Measurements from ENCODE around the gene DNAI7.

DNAI7 gene

GRCh38 chr12:25186038-25186787, 8.7 kb downstream of the DNAI7 start:
- DNase-seq (ENCODE audit: low read depth in 2 of 2): no peak
- no peak overlapping the region for H3K4me3 ChIP-seq (replicated peaks in 1 of 2; ENCODE audit: low read depth in 2 of 2, low read length in 2 of 2)
- TF ChIP-seq CTCF (IDR thresholded peaks at IDR 0.05; ENCODE audit: low read depth, low read length): no peak

- DNase-seq (ENCODE audit: low read depth in 2 of 2): no peak
- H3K4me3 ChIP-seq (replicated peaks in 1 of 2; ENCODE audit: low read depth in 2 of 2, low read length in 2 of 2): no peak overlapping the region
- TF ChIP-seq CTCF (IDR thresholded peaks at IDR 0.05; ENCODE audit: low read depth, low read length): no peak
Measured at GRCh38 chr12:25184132-25184531, 10.8 kb downstream of the DNAI7 start.

- TF ChIP-seq CTCF (IDR thresholded peaks at IDR 0.05; ENCODE audit: low read depth, low read length): no peak
- no peak overlapping the region for H3K4me3 ChIP-seq (replicated peaks in 1 of 2; ENCODE audit: low read depth in 2 of 2, low read length in 2 of 2)
- no peak for DNase-seq (ENCODE audit: low read depth in 2 of 2)
Measured at GRCh38 chr12:25182765-25183164, 12.2 kb downstream of the DNAI7 start.

GRCh38 chr12:25162866-25163265, 32.1 kb downstream of the DNAI7 start:
- no peak for TF ChIP-seq CTCF (IDR thresholded peaks at IDR 0.05; ENCODE audit: low read depth, low read length)
- DNase-seq (ENCODE audit: low read depth in 2 of 2): no peak
- no peak overlapping the region for H3K4me3 ChIP-seq (replicated peaks in 1 of 2; ENCODE audit: low read depth in 2 of 2, low read length in 2 of 2)

- no peak for TF ChIP-seq CTCF (IDR thresholded peaks at IDR 0.05; ENCODE audit: low read depth, low read length)
- DNase-seq (ENCODE audit: low read depth in 2 of 2): no peak
- H3K4me3 ChIP-seq (replicated peaks in 1 of 2; ENCODE audit: low read depth in 2 of 2, low read length in 2 of 2): no peak overlapping the region
Measured at GRCh38 chr12:25156061-25156460, 38.9 kb downstream of the DNAI7 start.

GRCh38 chr12:25155022-25155576, 39.9 kb downstream of the DNAI7 start:
- peak; percentile 42 to 57 for DNase-seq (ENCODE audit: low read depth in 2 of 2)
- TF ChIP-seq CTCF (IDR thresholded peaks at IDR 0.05; ENCODE audit: low read depth, low read length): peak; percentile 66
- H3K4me3 ChIP-seq (replicated peaks in 1 of 2; ENCODE audit: low read depth in 2 of 2, low read length in 2 of 2): no peak overlapping the region
